GM23248 (cell line): Measurements from ENCODE around the gene MCL1.

Experiments
- EZH2 ChIP-seq: fragments of 200-600 bp; sonication (generic); IDR thresholded peaks from 2 replicates; pipeline ENCODE4 v1.6.1; 2018; ENCODE audit warnings: antibody characterized with exemption, mild to moderate bottlenecking; ENCODE audit not compliant: insufficient read depth, poor library complexity, severe bottlenecking
- EZH2phosphoT487 ChIP-seq: fragments of 200-600 bp; sonication (generic); IDR thresholded peaks from 2 replicates; pipeline ENCODE4 v1.6.1; 2018; ENCODE audit warnings: antibody characterized with exemption, moderate library complexity, mild to moderate bottlenecking, low read depth; ENCODE audit not compliant: insufficient read depth

DNA sequence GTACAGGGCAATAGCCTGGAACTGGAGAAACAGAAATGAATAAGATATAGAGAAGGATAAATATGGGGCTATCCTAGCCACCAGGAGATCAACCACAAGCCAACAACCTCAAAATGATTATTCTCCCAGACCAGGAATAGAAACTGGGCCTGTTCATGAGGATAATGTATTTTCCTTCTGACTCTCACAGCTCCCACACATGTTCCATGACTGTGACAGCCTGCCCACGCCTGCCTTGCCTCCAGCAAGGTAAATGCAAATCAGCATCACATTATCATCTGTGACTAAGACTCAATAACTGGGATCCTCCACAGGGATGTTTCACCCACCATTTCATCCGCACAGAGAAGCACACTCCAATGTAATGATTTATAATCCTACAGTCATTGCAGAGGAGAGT, 46.7 kb upstream of the MCL1 start:
- TF ChIP-seq EZH2: no peak
- TF ChIP-seq EZH2phosphoT487: no peak
